PC-9 (cell line): Measurements from ENCODE around the gene AP2S1. TPM values are rescaled to one million over a fixed set of nuclear protein-coding genes. Genes with fewer than 3 reads are reported as not detected.
A peak's percentile ranks its signal among the peaks of the same experiment; 100 is the strongest.

Source experiments
- BruUV-seq: library from RNA; stranded (reverse); fragments of 400-500 nt; replicated peaks from 2 replicates; lab custom pipeline; 2021; lab: Mats Ljungman, UMichigan
- CTCF ChIA-PET: fragments of 300-600 bp; sonication (Branson Sonifier 250); formaldehyde crosslinking; loops from one replicate; lab custom pipeline; 2022; ENCODE audit warnings: antibody characterized with exemption; lab: Charles Lee
- POLR2A ChIA-PET: fragments of 300-600 bp; sonication (Branson Sonifier 250); formaldehyde crosslinking; loops from one replicate; lab custom pipeline; 2022; ENCODE audit warnings: antibody characterized with exemption; ENCODE audit not compliant: unreplicated experiment; lab: Charles Lee
- DNase-seq, 2 experiments: peaks; one replicate each; pipeline versions ENCODE4 v3.0.0 to v3.0.0-alpha.2; 2015 to 2022; ENCODE audit warnings: mixed read lengths in 1 of 2
- H2AFZ ChIP-seq: fragments of 200-600 bp; sonication (generic); 2 replicates; pipeline ENCODE4 v1.8.1; 2017; ENCODE audit warnings: antibody characterized with exemption
- H3F3A ChIP-seq: fragments of 200-600 bp; sonication (generic); 2 replicates; pipeline ENCODE4 v1.8.1; 2017; ENCODE audit warnings: antibody characterized with exemption, mild to moderate bottlenecking, low read depth; ENCODE audit not compliant: insufficient read depth
- H3K27ac ChIP-seq: fragments of 200-600 bp; sonication (generic); 2 replicates; pipeline ENCODE4 v1.6.1; 2016; ENCODE audit warnings: mixed run types
- H3K27me3 ChIP-seq: fragments of 200-600 bp; sonication (generic); 2 replicates; pipeline ENCODE4 v1.6.1; 2016; ENCODE audit warnings: low read depth, mixed run types; ENCODE audit not compliant: insufficient read depth
- H3K36me3 ChIP-seq: fragments of 200-600 bp; sonication (generic); 2 replicates; pipeline ENCODE4 v1.6.1; 2016; ENCODE audit warnings: low read depth, mixed run types
- H3K4me1 ChIP-seq: fragments of 200-600 bp; sonication (generic); replicated peaks from 2 replicates; pipeline ENCODE4 v1.6.1; 2016; ENCODE audit warnings: mixed run types; ENCODE audit not compliant: insufficient read depth
- H3K4me2 ChIP-seq: fragments of 200-600 bp; sonication (generic); 2 replicates; pipeline ENCODE4 v1.6.1; 2017; ENCODE audit warnings: mixed run types
- H3K4me3 ChIP-seq: fragments of 200-600 bp; sonication (generic); 2 replicates; pipeline ENCODE4 v1.6.1; 2016; ENCODE audit warnings: mixed run types
- H3K79me2 ChIP-seq: fragments of 200-600 bp; sonication (generic); 2 replicates; pipeline ENCODE4 v1.6.1; 2017; ENCODE audit warnings: low read depth, mixed run types
- H3K9me2 ChIP-seq: fragments of 200-600 bp; sonication (generic); 2 replicates; pipeline ENCODE4 v1.8.1; 2017; ENCODE audit warnings: mild to moderate bottlenecking; ENCODE audit not compliant: insufficient read depth
- H3K9me3 ChIP-seq: fragments of 200-600 bp; sonication (generic); 2 replicates; pipeline ENCODE4 v1.8.1; 2016; ENCODE audit warnings: low read depth; ENCODE audit not compliant: insufficient read depth
- H4K20me1 ChIP-seq: fragments of 200-600 bp; sonication (generic); 2 replicates; pipeline ENCODE4 v1.8.1; 2017; ENCODE audit not compliant: insufficient read depth
- CTCF ChIP-seq: fragments of 200-600 bp; sonication (generic); conservative IDR thresholded peaks from 2 replicates; pipeline ENCODE4 v1.6.1; 2017; ENCODE audit warnings: mixed run types, antibody characterized with exemption, mild to moderate bottlenecking, moderate library complexity
- EZH2 ChIP-seq: fragments of 200-600 bp; sonication (generic); IDR thresholded peaks from 2 replicates; pipeline ENCODE4 v1.8.0; 2017; ENCODE audit warnings: antibody characterized with exemption, low read depth
- intact Hi-C: fragments of 100-400 bp; cut with micrococcal nuclease; formaldehyde crosslinking; loops from one replicate; pipeline ENCODE4 v1.10.0; 2022; ENCODE audit not compliant: unreplicated experiment
- total RNA-seq: library from RNA; stranded (reverse); gene quantifications from 2 replicates; pipeline ENCODE4 v1.2.3, GENCODE V29; 2021

Gene AP2S1
- total RNA-seq, 1 experiment from 2014 or later = 332 TPM

- no peaks in the 10 kb centered on the region for H3K9me2 ChIP-seq
- peaks cover 15% of the 10 kb centered on the region for H3K4me1 ChIP-seq
- H3K27ac ChIP-seq = peak overlapping the region; percentile 72
- peaks cover 27% of the 10 kb centered on the region for H4K20me1 ChIP-seq
- intact Hi-C loops = loop anchor here (1.0 to 10.0 kb wide), 2 partner anchors 11 to 275 kb away; partner anchors contain the start of gene ARHGAP35
- no peaks in the 10 kb centered on the region for H3K9me3 ChIP-seq
- CTCF ChIA-PET = interaction anchor here (0.6 kb wide), 2 partner anchors 136 to 187 kb away, joined by 3 to 7 read pairs; no protein-coding TSS in a partner anchor
- peaks cover 45% of the 10 kb centered on the region for H3K79me2 ChIP-seq
- DNase-seq = peak in 1 of 2 experiments; percentile 27
- TF ChIP-seq CTCF = no peak
- TF ChIP-seq EZH2 = no peak
- peaks cover 35% of the 10 kb centered on the region for H3F3A ChIP-seq
- H3K4me2 ChIP-seq = peak overlapping the region; percentile 90
- no peaks in the 10 kb centered on the region for H3K27me3 ChIP-seq
- H3K4me3 ChIP-seq = peak overlapping the region; percentile 75
- POLR2A ChIA-PET = no interaction called here
- BruUV-seq = no TSS peak
- H3K36me3 ChIP-seq = peaks cover 14% of the 10 kb centered on the region
- 0 out of 2 replicates have a peak overlapping the region, but pooled peaks have one; percentile 85 for H2AFZ ChIP-seq
These were observed 1.0 kb downstream of the AP2S1 start for GRCh38 chr19:46849610-46850009.

- POLR2A ChIA-PET = no interaction called here
- TF ChIP-seq CTCF = no peak
- TF ChIP-seq EZH2 = no peak
- H3K9me3 ChIP-seq = no peaks in the 10 kb centered on the region
- peaks cover 53% of the 10 kb centered on the region for H3K79me2 ChIP-seq
- peaks cover 39% of the 10 kb centered on the region for H3F3A ChIP-seq
- peak overlapping the region; percentile 75; the same call in 1 of the 2 replicates for H3K4me3 ChIP-seq
- H3K9me2 ChIP-seq = no peaks in the 10 kb centered on the region
- intact Hi-C loops = no loop called here
- H2AFZ ChIP-seq = no peak overlapping the region
- peaks cover 35% of the 10 kb centered on the region for H4K20me1 ChIP-seq
- H3K27me3 ChIP-seq = no peaks in the 10 kb centered on the region
- H3K4me2 ChIP-seq = peak overlapping the region; percentile 90; the same call in 1 of the 2 replicates
- CTCF ChIA-PET = no interaction called here
- H3K27ac ChIP-seq = no peak overlapping the region
- H3K36me3 ChIP-seq = peaks cover 23% of the 10 kb centered on the region
- no peak for DNase-seq
- peaks cover 15% of the 10 kb centered on the region for H3K4me1 ChIP-seq
- BruUV-seq = no TSS peak
These were observed 2.3 kb downstream of the AP2S1 start for GRCh38 chr19:46848389-46848788.

GRCh38 chr19:46847528-46847927 is 3.1 kb downstream of the AP2S1 start:
- DNase-seq = no peak
- ChIA-PET CTCF (interaction anchor here (0.6 to 0.7 kb wide), 2 partner anchors 62 to 80 kb away, joined by 5 to 6 read pairs; no protein-coding TSS in a partner anchor), POLR2A (no interaction called here)
- Histone ChIP-seq H3K27ac (no peak overlapping the region), H3K79me2 (peaks cover 55% of the 10 kb centered on the region), H4K20me1 (peaks cover 35% of the 10 kb centered on the region), H3K4me3 (no peak overlapping the region), H3K9me2 (no peaks in the 10 kb centered on the region), H3K36me3 (peaks cover 27% of the 10 kb centered on the region), H3K9me3 (no peaks in the 10 kb centered on the region), H3F3A (peaks cover 46% of the 10 kb centered on the region), H3K27me3 (no peaks in the 10 kb centered on the region), H3K4me1 (peaks cover 15% of the 10 kb centered on the region), H2AFZ (no peak overlapping the region), H3K4me2 (no peak overlapping the region)
- BruUV-seq = no TSS peak
- TF ChIP-seq CTCF = no peak
- no peak for TF ChIP-seq EZH2
- intact Hi-C loops = no loop called here
